NCI-H2196 treated with DMSO at 0.1 percent for 48 hours (cell line): Measurements from ENCODE around the gene VSIG8.

Experiments
- DNase-seq: peaks from one replicate; lab custom pipeline; 2025; ENCODE audit not compliant: unreplicated experiment; lab: John Stamatoyannopoulos, UW

VSIG8 gene

DNA sequence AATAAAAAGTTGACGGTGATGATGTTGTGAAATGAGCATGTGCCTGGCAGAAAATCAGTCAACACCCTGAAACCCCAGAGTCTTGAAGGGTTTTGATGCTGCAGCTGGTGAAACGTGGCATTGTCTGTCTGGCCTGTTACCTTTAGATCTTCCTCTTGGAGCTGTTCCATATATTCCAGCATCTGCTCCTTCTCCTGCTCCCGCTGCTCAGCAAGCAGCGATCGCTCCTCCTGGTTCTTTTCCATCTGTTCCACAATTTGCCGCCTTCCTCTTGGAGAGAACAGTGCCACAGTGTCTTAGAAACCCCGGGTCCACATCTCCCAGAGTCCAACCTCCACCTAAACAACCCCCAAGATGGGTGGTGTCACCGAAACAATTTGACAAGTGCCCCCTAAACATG is 21.8 kb upstream of the VSIG8 start:
- DNase-seq, result no peak

DNA sequence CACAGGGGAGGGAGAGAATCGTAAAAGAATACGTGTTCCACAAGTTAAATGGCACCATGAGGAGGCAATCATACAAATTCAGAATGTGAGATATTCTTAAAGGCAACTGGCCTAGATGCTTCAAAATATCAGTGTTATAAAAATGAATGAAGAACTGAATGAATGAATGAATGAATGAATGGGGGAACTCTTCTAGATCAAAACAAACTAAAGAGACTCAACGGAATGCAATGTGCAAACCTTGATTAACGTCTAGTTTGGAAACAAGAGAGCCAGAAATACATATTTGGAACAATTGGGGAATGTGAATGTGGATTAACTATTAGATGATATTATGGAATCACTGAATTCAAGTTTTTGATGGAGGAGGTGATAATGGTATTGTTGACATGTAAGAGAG is 20.7 kb upstream of the VSIG8 start:
- no peak for DNase-seq

DNA sequence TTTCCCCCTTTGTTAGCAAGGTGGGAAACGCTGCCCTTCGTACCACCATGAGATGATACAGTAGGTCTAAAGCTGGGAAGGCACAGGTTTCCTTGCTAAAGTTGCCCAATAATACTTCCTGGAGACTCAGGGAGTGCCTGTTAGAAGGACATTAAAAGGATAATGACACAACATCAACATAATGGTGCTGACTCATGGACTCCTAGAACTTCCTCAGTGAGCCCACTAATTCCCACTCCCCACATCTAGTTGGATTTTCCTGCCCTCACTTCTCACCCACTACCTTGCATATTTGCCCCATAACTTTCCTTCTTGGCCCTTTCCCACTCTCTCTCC is 20.0 kb upstream of the VSIG8 start:
- no peak for DNase-seq

GRCh38 chr1:159881622-159882526 is 19.4 kb upstream of the VSIG8 start:
- peak; percentile 80 for DNase-seq

- DNase-seq, result no peak
Measured at GRCh38 chr1:159880430-159880829, 18.0 kb upstream of the VSIG8 start.

DNA sequence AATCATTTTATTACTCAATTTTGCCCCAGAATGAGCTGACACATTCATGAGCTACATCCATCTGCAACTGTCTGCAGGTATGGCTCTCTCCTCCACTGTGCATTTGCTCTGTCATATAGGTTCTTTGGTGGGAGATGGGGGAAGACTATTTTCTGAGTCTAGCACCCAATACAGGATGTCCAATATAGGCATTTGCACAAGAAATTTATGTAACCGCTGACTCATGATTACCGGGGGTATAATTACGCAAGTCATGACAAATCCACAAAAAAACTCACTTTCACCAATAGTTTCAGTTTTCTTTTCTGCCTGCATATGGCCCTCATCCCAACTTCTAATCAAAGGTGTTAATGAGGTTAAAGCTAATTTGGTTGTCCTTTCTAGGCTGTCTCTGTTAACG is 17.5 kb upstream of the VSIG8 start:
- no peak for DNase-seq

- no peak for DNase-seq
Measured at GRCh38 chr1:159879136-159879535, 16.7 kb upstream of the VSIG8 start.

DNA sequence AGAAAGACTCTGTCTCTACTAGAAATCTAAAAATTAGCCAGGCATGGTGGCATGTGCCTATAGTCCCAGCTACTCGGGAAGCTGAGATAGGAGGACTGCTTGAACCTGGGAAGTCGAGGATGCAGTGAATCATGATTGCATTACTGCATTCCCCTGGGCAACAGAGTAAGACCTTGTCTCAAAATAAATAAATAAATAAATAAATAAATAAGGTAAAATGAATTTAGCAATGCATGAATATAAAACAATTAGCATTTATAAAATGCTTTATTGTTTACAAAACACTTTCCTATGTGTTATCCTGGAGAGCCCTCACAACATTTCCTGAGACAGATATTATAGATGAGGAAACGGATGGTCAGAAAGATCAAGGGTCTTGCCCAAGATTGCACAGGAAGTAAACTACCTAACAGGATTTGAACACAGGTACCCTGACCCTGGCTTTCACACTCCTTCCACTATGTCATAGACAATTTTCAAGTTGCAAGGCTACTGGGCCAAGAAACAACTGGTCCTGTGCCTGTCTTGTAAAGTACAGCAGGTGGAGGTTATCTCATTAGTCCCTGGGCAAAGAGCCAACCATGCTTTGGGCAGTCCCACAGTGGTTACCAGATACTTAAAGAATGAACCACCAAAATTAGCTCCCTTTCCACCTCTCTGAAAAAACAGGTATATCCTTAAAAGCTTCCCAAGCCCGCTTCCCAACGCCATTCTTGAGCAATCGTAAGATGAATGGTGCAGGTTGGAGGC is 15.4 kb upstream of the VSIG8 start:
- peak; percentile 22 for DNase-seq

DNA sequence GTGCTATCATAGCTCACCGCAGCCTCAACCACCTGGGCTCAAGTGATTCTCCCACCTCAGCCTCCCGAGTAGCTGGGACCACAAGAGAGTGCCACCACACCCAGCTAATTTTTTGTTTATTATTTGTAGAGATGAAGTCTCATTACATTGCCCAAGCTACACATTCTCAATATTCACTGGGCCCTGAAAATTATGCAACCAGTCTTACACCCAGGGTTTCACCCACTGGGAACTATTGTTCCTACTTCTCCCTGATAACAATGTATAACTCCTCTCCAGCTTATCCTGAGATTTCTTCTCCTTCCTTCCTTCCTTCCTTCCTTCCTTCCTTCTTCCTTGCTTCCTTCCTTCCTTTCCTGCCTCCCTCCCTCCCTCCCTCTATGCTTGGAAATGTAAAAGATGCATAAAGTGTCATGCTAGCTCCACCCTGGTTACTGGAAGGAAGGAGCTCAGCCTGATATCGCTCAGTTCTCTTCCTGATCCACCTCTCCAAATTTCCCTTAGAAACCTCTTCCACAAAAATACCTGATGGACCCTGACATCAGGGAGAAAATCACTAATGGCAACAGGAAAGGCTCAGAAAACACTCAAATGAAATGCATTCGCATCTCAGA is 11.2 kb upstream of the VSIG8 start:
- no peak for DNase-seq

GRCh38 chr1:159872891-159873290 is 10.4 kb upstream of the VSIG8 start:
- DNase-seq, result no peak

- no peak for DNase-seq
Measured at GRCh38 chr1:159870704-159871103, 8.2 kb upstream of the VSIG8 start.

- DNase-seq, result no peak
Measured at GRCh38 chr1:159869607-159870006, 7.2 kb upstream of the VSIG8 start.

DNA sequence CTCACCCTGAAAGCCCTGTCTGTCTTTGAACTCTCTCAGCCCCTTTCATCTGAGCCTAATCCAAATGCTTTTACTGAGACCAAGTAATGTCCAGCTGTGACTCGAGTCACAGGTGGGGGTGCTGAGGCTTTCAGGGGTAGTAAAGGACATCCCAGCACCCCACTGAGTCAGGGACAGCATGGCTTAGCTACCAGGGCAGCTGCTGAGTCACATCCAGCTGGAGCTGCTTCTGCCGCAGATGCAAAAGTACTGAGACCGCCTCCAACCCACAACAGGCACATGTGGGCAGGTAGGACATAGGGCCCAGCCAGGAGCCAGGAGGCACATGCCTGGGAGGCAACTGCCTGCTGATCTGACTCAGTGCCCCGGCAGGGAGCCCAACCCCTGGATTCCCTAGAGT is 6.7 kb upstream of the VSIG8 start:
- no peak for DNase-seq

- no peak for DNase-seq
Measured at GRCh38 chr1:159868766-159869165, 6.3 kb upstream of the VSIG8 start.

- peak; percentile 94 for DNase-seq
Measured at GRCh38 chr1:159867664-159868026, 5.2 kb upstream of the VSIG8 start.

DNA sequence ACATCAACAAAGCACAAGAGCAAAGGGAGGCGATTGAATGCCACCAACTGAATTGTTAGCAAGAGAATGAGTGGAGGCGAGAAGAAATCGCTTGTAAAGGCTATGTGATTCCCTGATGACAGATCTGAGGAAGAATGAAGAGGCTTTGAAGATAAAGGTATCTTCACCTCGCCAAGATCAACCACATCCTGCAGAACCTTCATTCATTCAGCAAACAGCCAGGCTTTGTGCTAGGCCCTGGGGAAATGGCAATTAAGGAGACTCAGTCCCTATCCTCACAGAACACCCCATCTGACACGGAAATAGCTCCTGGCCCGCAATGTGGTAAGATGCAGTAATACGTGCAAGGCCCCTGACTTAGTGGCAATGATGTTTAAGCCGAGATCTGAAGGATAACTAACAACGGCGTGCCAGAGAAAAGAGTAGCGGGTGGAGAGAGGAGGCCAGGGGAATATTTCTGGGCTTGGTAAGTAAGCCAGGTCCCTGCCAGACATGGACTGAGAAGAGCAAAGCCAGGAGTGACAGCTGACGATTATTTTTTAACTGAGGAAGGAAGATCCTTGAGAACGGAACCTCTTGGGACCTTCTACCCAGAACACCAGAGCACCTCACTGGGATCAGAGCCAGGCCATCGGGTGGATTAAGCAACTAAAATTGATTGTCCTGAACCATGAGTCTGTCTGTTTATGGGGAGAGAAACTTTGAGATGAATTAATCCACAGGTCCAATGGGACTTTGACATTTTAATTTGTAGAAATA is 4.6 kb upstream of the VSIG8 start:
- DNase-seq, result peak; percentile 48

DNA sequence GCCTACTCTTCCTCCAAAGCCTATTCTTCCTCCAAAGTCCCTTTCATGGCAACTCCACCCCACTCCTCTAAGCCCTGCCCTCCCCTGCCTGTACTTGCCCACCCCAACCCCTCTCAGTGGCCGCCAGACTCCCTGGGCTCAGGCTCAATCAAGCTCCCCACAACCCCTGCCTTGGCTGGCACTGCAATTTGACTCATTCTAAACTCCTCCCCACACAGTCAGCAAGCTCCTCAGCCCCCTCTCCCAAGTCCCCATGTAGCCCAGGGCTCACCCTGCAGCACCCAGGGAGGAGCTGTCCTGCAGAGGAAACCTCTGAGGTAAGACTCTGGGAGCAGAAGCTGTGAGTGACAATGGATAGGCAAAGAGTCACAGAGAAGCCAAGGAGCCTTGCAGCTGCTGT is 3.6 kb upstream of the VSIG8 start:
- DNase-seq, result no peak

- no peak for DNase-seq
Measured at GRCh38 chr1:159864262-159864661, 1.8 kb upstream of the VSIG8 start.

DNA sequence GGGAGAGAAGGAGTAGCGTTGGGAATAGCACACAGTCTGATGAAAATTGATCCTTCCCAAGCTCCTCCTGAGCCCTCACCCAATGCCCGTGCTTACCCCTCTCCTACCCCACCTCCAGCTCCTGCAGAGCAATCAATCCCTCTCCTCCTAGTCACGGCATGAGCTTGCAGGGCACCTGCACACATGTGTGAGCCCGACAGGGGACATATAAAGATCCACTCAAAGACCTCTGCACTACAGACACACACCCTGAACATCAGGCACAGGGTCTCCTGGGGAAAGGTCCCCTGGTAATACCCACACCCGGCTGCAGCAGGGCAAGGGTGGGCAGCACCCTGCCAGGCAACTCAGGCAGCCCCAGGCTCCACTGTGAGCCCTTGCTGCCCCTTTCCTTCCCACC is 426 bp downstream of the VSIG8 start:
- no peak for DNase-seq

GRCh38 chr1:159861218-159861617 is 1.2 kb downstream of the VSIG8 start:
- DNase-seq, result no peak

- DNase-seq, result no peak
Measured at GRCh38 chr1:159860456-159860855, 2.0 kb downstream of the VSIG8 start.
